HL-60 (cell line): ENCODE results near the gene PPWD1.
"Not testable (repeated sequence)": the region's sequence is repeated elsewhere in the genome, so short reads cannot be mapped to it uniquely, and the experiment has no call there.

Experiments
- CTCF ChIP-seq: IDR thresholded peaks from one replicate; pipeline ENCODE4 v1.5.1; 2011; ENCODE audit warnings: low read length, control low read depth, inconsistent platforms; ENCODE audit not compliant: insufficient read depth
- GABPA ChIP-seq: IDR thresholded peaks from 2 replicates; pipeline ENCODE4 v1.6.1; 2012; ENCODE audit warnings: low read depth
- POLR2AphosphoS5 ChIP-seq: IDR thresholded peaks from 2 replicates; pipeline ENCODE4 v1.6.1; 2012; ENCODE audit warnings: low read depth
- REST ChIP-seq: IDR thresholded peaks from 2 replicates; pipeline ENCODE4 v1.6.1; 2012; ENCODE audit warnings: low read depth; ENCODE audit not compliant: insufficient replicate concordance

- not testable (repeated sequence) for TF ChIP-seq POLR2AphosphoS5, CTCF, REST, GABPA
These were observed 58.9 kb downstream of the PPWD1 start for GRCh38 chr5:65621961-65622360.
